K562 (cell line): Measurements from ENCODE around the gene RBM18. TPM values are rescaled to one million over a fixed set of nuclear protein-coding genes. Genes with fewer than 3 reads are reported as not detected.

ENCODE experiments used
- CAMTA2 ChIP-seq: fragments of 250-450 bp; sonication (Bioruptor Pico); conservative IDR thresholded peaks from 2 replicates; pipeline ENCODE4 v1.5.1; 2022
- ELF4 ChIP-seq: fragments of 450-650 bp; formaldehyde crosslinking; IDR thresholded peaks from 2 replicates; pipeline ENCODE4 v1.4.0; 2022; ENCODE audit warnings: missing genetic modification characterization
- JUND ChIP-seq, 2 experiments: IDR thresholded peaks; 2 replicates in 1 of 2; 3 replicates in 1 of 2; pipeline ENCODE4 v1.6.1; 2011; ENCODE audit warnings: borderline replicate concordance in 2 of 2, low read depth in 2 of 2, low read length in 2 of 2, improper control_type of control experiment in 1 of 2, missing biosample characterization in 1 of 2, missing genetic modification characterization in 1 of 2, missing genetic modification reagents in 1 of 2
- KAT7 ChIP-seq: sonication (generic); formaldehyde crosslinking; IDR thresholded peaks from 2 replicates; pipeline ENCODE4 v1.8.0; 2022; ENCODE audit warnings: missing genetic modification reagents, mild to moderate bottlenecking, borderline replicate concordance
- KHSRP ChIP-seq: fragments of 450-650 bp; IDR thresholded peaks from 2 replicates; pipeline ENCODE4 v1.6.1; 2017
- PHB2 ChIP-seq: fragments of 450-650 bp; IDR thresholded peaks from 2 replicates; pipeline ENCODE4 v1.6.1; 2017; ENCODE audit warnings: low read depth
- PHF20 ChIP-seq: fragments of 450-650 bp; IDR thresholded peaks from 2 replicates; pipeline ENCODE4 v1.6.1; 2018; ENCODE audit not compliant: partially characterized antibody
- RB1 ChIP-seq: fragments of 450-650 bp; IDR thresholded peaks from 2 replicates; pipeline ENCODE4 v1.6.1; 2017; ENCODE audit warnings: low read depth, mild to moderate bottlenecking
- ZNF174 ChIP-seq: fragments of 250-450 bp; sonication (Bioruptor Pico); IDR thresholded peaks from 2 replicates; pipeline ENCODE4 v1.4.0; 2020; ENCODE audit warnings: mild to moderate bottlenecking
- polyA plus RNA-seq, 8 experiments: library from polyadenylated mRNA; depleted of rRNA in 4 of 8; stranded (reverse) in 5 of 8; unstranded in 3 of 8; fragments of >200 nt; fragmentation: Nextera tagmentation in 2 of 8; fragmentation: Illumina TruSeq in 1 of 8; extraction: Ambion mirVana in 2 of 8; extraction: Trizol in 1 of 8; gene quantifications; 2 replicates each; pipeline versions ENCODE4 v1.2.1 to v1.2.3, GENCODE V29; 2011 to 2014; ENCODE audit warnings: inconsistent platforms in 1 of 8, missing spikeins in 1 of 8
- total RNA-seq, 7 experiments: library from RNA; depleted of rRNA in 6 of 7; stranded (reverse); fragments of >200 nt in 6 of 7; fragmentation: Illumina TruSeq in 2 of 7; extraction: Trizol in 2 of 7; gene quantifications; 2 replicates each; pipeline versions ENCODE4 v1.2.1 to v1.2.3, GENCODE V29; 2011 to 2021; ENCODE audit warnings: low replicate concordance in 1 of 7
- TF ChIP-seq, protein P1 (sequence below): fragments of 450-650 bp; IDR thresholded peaks from 2 replicates; pipeline ENCODE4 v1.6.1; 2016
- TF ChIP-seq, protein P2 (sequence below): sonication (generic); formaldehyde crosslinking; IDR thresholded peaks from 2 replicates; pipeline ENCODE4 v1.8.0; 2022; ENCODE audit warnings: missing genetic modification reagents, mild to moderate bottlenecking, moderate library complexity, borderline replicate concordance
- TF ChIP-seq, protein P3 (sequence below): fragments of 250-450 bp; sonication (Bioruptor Pico); IDR thresholded peaks from 2 replicates; pipeline ENCODE4 v1.4.0; 2020
- TF ChIP-seq, protein P4 (sequence below): fragments of 200-800 bp; sonication (Bioruptor generic); IDR thresholded peaks from 2 replicates; pipeline ENCODE4 v1.6.1; 2016; ENCODE audit warnings: missing genetic modification characterization, missing compliant biosample characterization

The RBM18 gene
- total and polyA plus RNA-seq, 9 of the 15 experiments (the other 6 are each of a cell fraction or from before 2014, with no cell fraction given): 7.9 to 86.3 (median 34.0) TPM

DNA sequence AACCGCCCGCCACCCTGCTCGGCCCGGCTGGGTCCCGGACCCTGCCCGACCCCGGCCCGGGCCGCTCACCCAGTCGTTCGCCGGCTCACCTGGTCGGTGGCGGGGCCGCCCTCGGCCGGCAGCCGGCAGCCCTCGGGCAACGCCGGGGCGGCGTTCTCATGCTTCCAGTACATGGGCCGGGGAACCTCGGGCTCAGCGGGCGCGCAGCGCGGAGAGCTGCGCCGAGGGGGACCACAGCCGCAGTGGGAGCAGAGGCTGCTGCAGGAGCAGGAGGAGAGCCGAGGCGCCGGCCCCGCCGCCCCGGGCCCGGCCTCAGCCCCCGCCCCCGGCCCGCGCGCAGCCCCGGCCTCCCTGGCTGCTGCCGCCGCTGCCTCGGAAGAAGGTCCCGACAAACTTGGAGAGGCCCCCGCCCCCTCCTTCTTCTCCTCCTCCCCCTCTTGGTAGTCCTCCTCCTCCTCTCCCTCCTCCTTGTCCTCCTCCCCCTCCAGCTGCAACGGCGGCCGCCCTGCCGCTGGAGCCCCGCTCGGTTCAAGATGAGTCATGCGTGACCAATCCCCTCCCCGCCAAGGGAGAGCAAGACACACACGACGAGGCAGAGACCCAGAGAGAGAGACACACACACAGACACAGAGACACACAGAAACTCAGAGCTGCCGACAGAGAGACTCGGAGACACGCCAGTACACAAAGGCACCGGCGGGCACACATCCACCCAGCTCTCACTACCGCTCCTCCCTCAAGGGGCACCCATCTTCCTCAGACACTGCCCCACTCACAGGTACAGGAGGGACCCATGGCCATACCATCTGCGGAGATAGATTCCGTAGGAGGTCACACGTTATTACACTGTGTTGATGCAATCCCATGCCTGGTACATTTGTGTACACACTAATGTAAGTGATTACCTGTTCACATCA lies 35.8 kb downstream of the RBM18 start, which contains the start of gene LHX6 (continued):
- TF ChIP-seq, protein P1, sequence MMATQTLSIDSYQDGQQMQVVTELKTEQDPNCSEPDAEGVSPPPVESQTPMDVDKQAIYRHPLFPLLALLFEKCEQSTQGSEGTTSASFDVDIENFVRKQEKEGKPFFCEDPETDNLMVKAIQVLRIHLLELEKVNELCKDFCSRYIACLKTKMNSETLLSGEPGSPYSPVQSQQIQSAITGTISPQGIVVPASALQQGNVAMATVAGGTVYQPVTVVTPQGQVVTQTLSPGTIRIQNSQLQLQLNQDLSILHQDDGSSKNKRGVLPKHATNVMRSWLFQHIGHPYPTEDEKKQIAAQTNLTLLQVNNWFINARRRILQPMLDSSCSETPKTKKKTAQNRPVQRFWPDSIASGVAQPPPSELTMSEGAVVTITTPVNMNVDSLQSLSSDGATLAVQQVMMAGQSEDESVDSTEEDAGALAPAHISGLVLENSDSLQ: 0 out of 2 replicates have a peak, but pooled peaks have one; percentile 31
- TF ChIP-seq PHF20 (no peak), JUND (IDR thresholded peaks at IDR 0.05; ENCODE audit: borderline replicate concordance, low read depth, low read length) (peak; percentile 86), JUND (tag; IDR thresholded peaks at IDR 0.05; ENCODE audit: borderline replicate concordance, low read depth, low read length) (peak; percentile 67; the same call in 1 of the 3 replicates), PHB2 (no peak), KHSRP (no peak), KAT7 (CRISPR knock-in tag) (no peak), CAMTA2 (CRISPR knock-in tag) (no peak), ELF4 (CRISPR knock-in tag) (no peak), RB1 (no peak), ZNF174 (CRISPR knock-in tag) (no peak)
- TF ChIP-seq, protein P2, sequence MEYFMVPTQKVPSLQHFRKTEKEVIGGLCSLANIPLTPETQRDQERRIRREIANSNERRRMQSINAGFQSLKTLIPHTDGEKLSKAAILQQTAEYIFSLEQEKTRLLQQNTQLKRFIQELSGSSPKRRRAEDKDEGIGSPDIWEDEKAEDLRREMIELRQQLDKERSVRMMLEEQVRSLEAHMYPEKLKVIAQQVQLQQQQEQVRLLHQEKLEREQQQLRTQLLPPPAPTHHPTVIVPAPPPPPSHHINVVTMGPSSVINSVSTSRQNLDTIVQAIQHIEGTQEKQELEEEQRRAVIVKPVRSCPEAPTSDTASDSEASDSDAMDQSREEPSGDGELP (CRISPR knock-in tag): peak; percentile 55; the same call in 1 of the 2 replicates
- TF ChIP-seq, protein P3, sequence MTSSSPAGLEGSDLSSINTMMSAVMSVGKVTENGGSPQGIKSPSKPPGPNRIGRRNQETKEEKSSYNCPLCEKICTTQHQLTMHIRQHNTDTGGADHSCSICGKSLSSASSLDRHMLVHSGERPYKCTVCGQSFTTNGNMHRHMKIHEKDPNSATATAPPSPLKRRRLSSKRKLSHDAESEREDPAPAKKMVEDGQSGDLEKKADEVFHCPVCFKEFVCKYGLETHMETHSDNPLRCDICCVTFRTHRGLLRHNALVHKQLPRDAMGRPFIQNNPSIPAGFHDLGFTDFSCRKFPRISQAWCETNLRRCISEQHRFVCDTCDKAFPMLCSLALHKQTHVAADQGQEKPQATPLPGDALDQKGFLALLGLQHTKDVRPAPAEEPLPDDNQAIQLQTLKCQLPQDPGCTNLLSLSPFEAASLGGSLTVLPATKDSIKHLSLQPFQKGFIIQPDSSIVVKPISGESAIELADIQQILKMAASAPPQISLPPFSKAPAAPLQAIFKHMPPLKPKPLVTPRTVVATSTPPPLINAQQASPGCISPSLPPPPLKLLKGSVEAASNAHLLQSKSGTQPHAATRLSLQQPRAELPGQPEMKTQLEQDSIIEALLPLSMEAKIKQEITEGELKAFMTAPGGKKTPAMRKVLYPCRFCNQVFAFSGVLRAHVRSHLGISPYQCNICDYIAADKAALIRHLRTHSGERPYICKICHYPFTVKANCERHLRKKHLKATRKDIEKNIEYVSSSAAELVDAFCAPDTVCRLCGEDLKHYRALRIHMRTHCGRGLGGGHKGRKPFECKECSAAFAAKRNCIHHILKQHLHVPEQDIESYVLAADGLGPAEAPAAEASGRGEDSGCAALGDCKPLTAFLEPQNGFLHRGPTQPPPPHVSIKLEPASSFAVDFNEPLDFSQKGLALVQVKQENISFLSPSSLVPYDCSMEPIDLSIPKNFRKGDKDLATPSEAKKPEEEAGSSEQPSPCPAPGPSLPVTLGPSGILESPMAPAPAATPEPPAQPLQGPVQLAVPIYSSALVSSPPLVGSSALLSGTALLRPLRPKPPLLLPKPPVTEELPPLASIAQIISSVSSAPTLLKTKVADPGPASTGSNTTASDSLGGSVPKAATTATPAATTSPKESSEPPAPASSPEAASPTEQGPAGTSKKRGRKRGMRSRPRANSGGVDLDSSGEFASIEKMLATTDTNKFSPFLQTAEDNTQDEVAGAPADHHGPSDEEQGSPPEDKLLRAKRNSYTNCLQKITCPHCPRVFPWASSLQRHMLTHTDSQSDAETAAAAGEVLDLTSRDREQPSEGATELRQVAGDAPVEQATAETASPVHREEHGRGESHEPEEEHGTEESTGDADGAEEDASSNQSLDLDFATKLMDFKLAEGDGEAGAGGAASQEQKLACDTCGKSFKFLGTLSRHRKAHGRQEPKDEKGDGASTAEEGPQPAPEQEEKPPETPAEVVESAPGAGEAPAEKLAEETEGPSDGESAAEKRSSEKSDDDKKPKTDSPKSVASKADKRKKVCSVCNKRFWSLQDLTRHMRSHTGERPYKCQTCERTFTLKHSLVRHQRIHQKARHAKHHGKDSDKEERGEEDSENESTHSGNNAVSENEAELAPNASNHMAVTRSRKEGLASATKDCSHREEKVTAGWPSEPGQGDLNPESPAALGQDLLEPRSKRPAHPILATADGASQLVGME (CRISPR knock-in tag): no peak
- TF ChIP-seq, protein P4, sequence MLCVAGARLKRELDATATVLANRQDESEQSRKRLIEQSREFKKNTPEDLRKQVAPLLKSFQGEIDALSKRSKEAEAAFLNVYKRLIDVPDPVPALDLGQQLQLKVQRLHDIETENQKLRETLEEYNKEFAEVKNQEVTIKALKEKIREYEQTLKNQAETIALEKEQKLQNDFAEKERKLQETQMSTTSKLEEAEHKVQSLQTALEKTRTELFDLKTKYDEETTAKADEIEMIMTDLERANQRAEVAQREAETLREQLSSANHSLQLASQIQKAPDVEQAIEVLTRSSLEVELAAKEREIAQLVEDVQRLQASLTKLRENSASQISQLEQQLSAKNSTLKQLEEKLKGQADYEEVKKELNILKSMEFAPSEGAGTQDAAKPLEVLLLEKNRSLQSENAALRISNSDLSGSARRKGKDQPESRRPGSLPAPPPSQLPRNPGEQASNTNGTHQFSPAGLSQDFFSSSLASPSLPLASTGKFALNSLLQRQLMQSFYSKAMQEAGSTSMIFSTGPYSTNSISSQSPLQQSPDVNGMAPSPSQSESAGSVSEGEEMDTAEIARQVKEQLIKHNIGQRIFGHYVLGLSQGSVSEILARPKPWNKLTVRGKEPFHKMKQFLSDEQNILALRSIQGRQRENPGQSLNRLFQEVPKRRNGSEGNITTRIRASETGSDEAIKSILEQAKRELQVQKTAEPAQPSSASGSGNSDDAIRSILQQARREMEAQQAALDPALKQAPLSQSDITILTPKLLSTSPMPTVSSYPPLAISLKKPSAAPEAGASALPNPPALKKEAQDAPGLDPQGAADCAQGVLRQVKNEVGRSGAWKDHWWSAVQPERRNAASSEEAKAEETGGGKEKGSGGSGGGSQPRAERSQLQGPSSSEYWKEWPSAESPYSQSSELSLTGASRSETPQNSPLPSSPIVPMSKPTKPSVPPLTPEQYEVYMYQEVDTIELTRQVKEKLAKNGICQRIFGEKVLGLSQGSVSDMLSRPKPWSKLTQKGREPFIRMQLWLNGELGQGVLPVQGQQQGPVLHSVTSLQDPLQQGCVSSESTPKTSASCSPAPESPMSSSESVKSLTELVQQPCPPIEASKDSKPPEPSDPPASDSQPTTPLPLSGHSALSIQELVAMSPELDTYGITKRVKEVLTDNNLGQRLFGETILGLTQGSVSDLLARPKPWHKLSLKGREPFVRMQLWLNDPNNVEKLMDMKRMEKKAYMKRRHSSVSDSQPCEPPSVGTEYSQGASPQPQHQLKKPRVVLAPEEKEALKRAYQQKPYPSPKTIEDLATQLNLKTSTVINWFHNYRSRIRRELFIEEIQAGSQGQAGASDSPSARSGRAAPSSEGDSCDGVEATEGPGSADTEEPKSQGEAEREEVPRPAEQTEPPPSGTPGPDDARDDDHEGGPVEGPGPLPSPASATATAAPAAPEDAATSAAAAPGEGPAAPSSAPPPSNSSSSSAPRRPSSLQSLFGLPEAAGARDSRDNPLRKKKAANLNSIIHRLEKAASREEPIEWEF (CRISPR knock-in tag): no peak
